HG03342 (cell line): ENCODE results near the gene NFIB.

ENCODE experiments used
- ATAC-seq: cut with Tn5 transposase; IDR thresholded peaks from one replicate; pipeline ENCODE4 v1.9.1; 2021; ENCODE audit warnings: mild to moderate bottlenecking, moderate library complexity; ENCODE audit not compliant: unreplicated experiment

NFIB gene

GRCh38 chr9:14345354-14346230 is 31.7 kb upstream of the NFIB start:
- no peak for ATAC-seq

- ATAC-seq, result no peak
Measured at GRCh38 chr9:14344941-14345353, 31.0 kb upstream of the NFIB start.

DNA sequence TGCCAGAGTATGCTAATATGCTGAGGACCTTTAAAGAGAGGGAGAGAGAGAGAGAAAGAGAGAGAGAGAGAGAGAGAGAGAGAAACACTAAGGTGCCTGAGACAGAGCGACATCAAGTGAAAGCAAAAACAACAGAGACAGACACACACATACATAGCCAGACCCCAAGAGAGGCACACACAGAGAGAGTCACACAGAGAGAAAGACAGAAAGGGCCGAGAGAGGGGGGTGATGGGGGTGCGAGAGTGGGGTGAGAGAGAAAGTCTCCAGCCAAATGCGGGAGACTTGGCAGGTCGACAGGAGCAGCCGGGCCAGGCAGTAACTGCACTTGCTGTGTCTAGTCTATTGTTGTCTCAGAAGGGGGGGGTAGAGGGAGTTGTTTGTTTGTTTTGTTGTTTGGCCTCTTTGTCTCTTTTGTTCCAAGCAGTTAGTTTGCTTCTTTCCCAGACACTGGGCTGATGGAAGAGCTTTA is 30.1 kb upstream of the NFIB start:
- no peak for ATAC-seq

GRCh38 chr9:14343261-14344031 is 29.5 kb upstream of the NFIB start:
- ATAC-seq, result no peak

DNA sequence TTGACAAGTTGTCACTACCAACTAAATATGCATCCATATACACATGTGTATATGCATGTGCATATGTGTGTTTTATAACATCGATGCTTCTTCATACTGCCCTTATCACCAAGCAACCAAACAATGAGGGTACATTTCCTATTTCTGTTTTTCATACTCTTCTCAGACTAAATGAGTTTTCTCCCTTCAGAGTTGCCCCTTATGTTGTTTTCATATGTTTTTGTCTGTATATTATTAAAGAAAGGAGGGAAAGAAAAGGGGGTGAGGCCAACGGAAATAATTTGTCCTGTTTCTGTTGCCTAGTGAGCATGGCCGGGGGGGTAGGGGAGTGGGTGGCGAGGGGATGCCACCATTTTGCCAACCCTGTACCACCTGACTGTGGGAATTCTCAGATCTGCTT is 28.8 kb upstream of the NFIB start:
- ATAC-seq, result no peak

DNA sequence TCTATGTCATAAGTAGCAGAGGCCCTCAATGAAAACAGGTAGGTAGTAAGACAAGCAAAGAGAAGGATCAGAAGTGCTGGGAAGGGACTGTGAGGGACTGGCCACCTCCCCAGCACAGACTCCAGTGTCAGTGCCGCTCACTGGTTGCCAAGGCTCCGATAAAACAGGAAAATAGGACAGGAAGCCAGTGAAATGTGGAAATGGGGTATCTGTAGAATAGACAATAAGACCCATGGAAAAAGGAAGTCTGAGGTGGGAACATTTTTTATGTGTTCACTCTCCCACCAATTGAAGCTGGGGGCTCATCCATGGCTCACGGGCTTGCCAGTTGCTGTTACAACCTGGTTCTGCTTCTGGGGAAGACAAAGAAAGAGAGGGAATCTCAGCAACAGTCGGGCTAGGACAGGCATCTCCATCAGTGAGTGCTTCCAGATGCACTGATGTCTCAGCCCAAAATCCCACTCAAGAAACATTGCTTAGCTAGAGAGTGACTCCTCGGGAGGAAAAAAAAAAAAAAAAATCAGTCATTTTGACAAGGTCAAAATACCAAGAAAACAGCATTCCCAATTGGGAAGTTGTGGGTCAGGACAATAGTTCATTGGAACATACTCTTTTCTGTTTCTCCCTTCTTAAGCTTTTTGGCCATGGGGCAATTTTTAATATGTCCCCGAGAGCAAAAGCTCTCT is 27.6 kb upstream of the NFIB start:
- ATAC-seq, result no peak

GRCh38 chr9:14340994-14341393 is 27.1 kb upstream of the NFIB start:
- ATAC-seq, result no peak

GRCh38 chr9:14340219-14340873 is 26.4 kb upstream of the NFIB start:
- no peak for ATAC-seq

- no peak for ATAC-seq
Measured at GRCh38 chr9:14339746-14340145, 25.8 kb upstream of the NFIB start.

DNA sequence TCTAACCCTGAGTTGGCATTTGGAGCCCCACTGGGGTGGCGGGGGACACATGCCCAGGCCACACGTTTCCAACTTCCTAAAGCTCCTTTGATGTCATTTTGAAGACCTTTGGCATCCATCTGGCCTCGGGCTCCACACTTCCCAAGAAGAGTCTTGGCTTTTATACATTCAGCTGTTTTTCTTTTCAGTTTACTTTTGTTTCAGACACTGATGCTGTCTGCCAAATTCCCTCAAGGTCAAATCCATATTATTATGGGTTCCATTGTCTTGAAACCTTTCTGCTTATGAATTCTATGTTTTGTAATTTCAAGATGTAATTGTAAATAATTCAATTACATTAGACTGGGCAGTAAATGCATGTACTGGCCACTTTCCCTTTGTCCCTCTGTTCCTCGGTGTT is 23.7 kb upstream of the NFIB start:
- ATAC-seq, result no peak

DNA sequence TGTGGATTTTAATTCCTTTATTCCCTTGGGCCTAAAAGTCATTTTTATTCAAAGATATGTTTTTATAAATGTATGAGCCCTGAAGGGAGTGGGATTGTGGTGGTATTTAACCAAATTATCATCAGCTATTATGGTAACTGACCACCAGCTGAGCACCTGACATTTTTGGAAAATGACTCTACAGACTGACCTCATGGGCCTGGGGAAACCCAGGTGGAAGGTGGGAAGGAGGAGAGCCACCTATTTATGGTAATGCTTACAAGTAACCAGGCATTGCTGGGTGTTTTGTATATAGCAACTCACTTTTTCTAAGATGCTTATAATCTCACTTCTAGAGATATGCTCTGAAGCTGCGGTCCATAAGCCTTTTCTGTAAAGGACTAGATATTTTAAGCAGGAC is 22.3 kb upstream of the NFIB start:
- ATAC-seq, result no peak

DNA sequence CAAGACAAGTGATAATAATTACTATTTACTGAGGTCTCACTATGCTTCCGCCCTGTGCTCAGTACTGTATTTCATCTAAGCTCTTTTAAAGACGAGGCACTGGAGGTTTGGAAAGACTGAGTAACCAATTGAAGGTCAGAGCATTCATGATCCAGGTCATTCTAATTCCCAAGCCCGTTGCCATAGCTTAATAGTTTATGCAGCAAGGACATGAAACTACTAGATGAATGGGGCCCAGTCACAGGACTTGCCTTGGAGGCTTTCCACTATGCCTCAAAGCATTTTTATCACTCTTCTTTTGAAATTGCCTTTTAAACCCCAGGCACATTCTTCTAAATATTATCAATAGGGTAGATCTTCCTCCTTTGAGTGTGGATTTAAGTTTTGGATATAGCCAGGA is 17.2 kb upstream of the NFIB start:
- no peak for ATAC-seq

DNA sequence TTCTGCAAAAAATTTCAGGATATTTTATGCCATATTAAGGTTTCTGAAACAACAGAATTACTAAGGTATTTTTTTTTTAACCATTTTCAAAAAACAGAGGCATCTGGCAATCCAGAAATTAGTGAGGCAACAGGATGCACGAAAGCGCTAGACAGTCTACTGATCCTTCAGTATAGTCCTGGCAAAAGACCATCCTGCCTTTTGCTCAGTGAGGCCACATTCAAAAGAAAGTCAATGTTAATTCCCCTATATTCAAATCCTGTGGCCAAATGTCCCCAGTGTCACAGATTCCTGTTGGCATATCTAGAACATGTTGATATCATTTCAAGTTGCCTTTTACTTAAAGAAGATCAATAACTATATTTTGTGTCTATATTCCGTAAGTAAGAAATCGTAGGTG is 13.1 kb upstream of the NFIB start:
- ATAC-seq, result no peak

DNA sequence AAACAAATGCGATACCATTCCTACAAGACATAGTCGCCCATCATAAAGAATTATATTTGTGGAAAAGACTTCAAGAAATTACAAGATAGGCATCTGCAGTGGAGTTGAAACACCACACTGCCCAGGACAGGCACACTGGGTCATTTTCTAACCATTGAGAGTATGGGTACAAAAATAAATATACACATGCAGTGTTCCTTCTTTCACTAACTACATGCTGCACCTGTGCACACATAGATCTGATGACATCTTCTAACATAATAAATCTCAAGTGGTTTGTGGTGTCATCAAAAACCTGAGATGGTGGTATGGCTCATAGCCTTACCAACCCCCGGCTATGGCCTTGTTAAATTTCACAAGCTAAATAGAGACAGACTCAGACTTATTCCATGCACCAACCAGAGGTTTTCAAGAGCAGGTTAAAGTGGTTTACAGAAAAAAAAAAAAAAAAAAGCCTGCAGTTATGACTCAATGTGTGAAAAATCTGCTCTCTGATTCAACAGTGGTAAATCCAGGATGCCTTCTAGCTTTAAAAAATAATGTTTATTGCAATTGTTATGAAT is 12.4 kb upstream of the NFIB start:
- no peak for ATAC-seq

- no peak for ATAC-seq
Measured at GRCh38 chr9:14325147-14325546, 11.2 kb upstream of the NFIB start.

DNA sequence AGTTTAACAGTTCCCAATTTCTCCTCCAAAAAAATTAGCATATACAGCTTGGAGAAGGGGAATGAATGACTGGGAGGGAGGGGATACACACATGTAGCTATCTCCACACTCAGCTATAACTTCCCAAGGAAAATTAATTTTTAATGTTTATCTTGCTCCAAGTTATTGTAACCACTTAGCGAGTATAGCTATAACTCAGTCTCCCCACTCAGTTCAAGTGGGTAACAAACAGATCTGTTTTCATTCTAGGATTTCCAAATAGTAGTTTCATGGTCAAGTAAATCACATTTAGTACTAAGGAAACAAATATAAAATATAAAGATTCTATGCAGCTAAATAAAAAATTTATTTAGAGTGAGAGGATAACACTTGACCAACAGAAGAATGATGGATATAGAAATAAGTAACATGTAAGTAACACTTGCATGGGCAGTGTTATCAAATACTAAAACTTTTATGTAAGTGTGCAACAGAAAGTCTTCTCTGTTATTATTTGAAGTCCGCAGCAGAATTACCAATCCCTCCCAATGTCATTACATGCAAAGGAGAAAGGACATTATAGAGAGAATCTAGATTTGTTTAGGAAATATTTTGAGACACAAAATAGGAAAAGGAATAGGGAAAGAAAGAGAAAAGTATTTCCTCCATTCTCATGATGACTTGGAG is 10.2 kb upstream of the NFIB start:
- no peak for ATAC-seq

DNA sequence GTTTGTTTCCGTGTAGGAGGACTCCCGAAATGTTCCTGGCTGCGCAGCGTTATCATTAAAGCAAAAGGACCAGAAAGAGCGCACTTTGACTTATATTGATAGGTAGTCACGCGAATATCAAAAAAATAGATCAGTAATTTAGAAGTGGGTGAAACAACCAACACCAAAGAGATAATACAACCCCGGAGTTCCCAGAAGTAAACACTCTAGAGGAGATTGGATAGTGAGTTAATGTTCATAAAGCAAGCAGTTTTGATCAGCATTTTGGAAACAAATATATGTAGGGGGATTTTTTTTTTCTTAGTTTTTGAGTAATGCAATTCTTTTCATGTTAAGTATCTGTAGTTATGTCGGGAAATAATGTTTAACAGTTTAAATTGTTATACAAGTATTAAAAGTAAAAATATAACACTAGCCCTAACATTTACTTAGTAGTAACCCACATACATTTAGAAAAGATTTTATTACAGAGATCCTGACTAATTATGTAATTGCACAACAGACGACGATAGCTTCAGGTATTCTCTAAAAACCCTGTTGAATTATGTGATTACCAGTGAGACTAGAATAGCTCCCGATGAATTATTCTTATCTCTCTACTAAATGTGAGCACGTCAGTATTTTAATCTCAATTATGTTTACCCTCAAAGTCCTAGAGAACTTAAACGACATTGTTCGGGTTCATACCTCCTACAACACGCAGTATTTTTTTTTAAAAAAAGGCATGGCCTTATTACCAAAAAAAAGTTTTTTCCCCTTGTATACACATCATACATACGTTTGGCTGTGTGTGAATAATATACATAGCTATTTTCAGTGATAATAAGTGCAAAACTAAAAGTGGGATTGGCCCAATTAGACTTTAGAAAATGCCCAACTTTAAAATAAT is 9.4 kb upstream of the NFIB start:
- ATAC-seq, result peak; percentile 6

- ATAC-seq, result peak; percentile 89
Measured at GRCh38 chr9:14322211-14323082, 8.5 kb upstream of the NFIB start.
